GM23338 (cell line): ENCODE results near the gene SLX4IP.

ENCODE experiments used
- EZH2 ChIP-seq: fragments of 200-600 bp; sonication (generic); IDR thresholded peaks from one replicate; pipeline ENCODE4 v1.8.0; 2017; ENCODE audit warnings: antibody characterized with exemption, mild to moderate bottlenecking, low read depth; ENCODE audit not compliant: unreplicated experiment
- STAT1 ChIP-seq: IDR thresholded peaks from one replicate; pipeline ENCODE4 v1.6.1; 2016; ENCODE audit warnings: antibody characterized with exemption; ENCODE audit not compliant: unreplicated experiment
- ZNF114 ChIP-seq: fragments of 250-450 bp; sonication (Bioruptor Pico); IDR thresholded peaks from 2 replicates; pipeline ENCODE4 v1.5.0; 2020; ENCODE audit warnings: mild to moderate bottlenecking, moderate library complexity
- TF ChIP-seq, protein P1 (sequence below), 2 experiments: fragments of 200-600 bp in 1 of 2; sonication (generic) in 1 of 2; conservative IDR thresholded peaks; 2 replicates each; pipeline versions ENCODE4 v1.5.1 to v1.6.1; 2016 to 2017; ENCODE audit warnings: antibody characterized with exemption in 2 of 2, low read depth in 2 of 2, mild to moderate bottlenecking in 2 of 2, moderate library complexity in 1 of 2

DNA sequence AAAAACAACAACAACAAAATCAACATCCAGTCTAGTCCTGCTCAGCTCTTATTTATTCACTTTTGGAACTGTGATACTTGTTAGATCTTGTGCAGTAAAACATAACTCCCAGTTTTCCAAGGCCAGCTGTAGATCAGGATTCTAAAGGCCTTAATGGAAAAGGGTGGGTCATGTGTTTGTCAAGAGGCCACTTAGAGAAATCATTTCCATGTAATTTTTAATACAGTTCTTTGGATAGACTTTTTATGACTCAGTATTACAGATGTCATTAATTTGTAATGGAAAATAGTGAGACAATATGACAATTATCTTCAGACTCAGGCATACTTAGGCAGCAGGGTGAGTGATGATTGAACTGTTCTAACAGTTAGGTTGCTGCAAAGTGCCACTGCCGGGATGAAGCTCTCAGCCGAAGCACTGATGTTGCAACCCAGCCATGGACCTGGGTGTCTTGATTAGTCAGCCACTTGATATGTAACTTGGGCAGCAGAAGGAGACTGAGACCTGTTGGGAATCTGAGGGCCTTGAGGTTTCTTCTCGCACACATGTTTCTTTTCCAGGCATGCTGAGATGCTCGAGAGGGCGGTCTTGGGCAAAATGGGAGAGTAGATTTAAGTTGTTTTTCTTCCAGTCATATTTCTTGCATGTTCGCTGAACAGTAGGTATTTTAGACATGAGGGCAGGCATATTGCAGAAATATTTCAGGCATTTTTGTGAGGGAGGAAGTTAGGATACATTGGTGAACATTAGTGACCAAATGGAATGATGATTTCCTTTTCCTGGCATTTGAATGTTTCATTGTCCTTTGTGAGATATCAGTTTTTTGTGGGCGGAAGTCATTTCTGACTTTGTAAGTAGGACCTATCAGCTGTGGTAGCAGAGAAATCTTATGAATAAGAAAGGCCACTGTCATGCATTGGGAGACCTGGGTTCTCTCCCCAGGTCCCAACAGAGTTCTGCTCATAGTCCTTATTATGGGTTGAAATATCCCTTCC, 52.3 kb downstream of the SLX4IP start:
- TF ChIP-seq, protein P1, sequence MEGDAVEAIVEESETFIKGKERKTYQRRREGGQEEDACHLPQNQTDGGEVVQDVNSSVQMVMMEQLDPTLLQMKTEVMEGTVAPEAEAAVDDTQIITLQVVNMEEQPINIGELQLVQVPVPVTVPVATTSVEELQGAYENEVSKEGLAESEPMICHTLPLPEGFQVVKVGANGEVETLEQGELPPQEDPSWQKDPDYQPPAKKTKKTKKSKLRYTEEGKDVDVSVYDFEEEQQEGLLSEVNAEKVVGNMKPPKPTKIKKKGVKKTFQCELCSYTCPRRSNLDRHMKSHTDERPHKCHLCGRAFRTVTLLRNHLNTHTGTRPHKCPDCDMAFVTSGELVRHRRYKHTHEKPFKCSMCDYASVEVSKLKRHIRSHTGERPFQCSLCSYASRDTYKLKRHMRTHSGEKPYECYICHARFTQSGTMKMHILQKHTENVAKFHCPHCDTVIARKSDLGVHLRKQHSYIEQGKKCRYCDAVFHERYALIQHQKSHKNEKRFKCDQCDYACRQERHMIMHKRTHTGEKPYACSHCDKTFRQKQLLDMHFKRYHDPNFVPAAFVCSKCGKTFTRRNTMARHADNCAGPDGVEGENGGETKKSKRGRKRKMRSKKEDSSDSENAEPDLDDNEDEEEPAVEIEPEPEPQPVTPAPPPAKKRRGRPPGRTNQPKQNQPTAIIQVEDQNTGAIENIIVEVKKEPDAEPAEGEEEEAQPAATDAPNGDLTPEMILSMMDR (conservative IDR thresholded peaks at IDR 0.05; ENCODE audit: low read depth in 2 of 2): no peak
- no peak for TF ChIP-seq EZH2
- TF ChIP-seq STAT1: no peak
- TF ChIP-seq ZNF114 (CRISPR knock-in tag): no peak
